A549 (cell line): Measurements from ENCODE around the gene PGC. TPM values are rescaled to one million over a fixed set of nuclear protein-coding genes. Genes with fewer than 3 reads are reported as not detected.

Source experiments
- ATAC-seq, 2 experiments: fragments of 200-7000 bp in 1 of 2; fragments of >200 bp in 1 of 2; cut with Nextera tagmentation in 1 of 2; cut with Tn5 transposase in 1 of 2; 3 replicates each; pipeline versions ENCODE4 v1.8.0 to v1.9.1; 2018 to 2020; ENCODE audit warnings: mild to moderate bottlenecking in 1 of 2, moderate library complexity in 1 of 2
- CTCF ChIA-PET: fragments of 300-600 bp; sonication (Branson Sonifier 250); formaldehyde crosslinking; extraction: SDS; loops from one replicate; lab custom pipeline; 2021; ENCODE audit warnings: antibody characterized with exemption, inconsistent platforms; lab: Yijun Ruan, JAX
- POLR2A ChIA-PET: fragments of 350-600 bp; formaldehyde crosslinking; extraction: SDS; loops from one replicate; lab custom pipeline; 2021; ENCODE audit warnings: antibody characterized with exemption, inconsistent platforms; lab: Yijun Ruan, JAX
- DNase-seq, 2 experiments: peaks; one replicate each; pipeline versions ENCODE4 v3.0.0 to v3.0.0-alpha.2; 2011 to 2016; ENCODE audit warnings: low read depth in 1 of 2, low spot score in 1 of 2
- FAIRE-seq: peaks from 2 replicates; lab custom pipeline; 2011; peaks lifted over from hg19 to GRCh38; lab: Jason Lieb, UNC
- H3K27ac ChIP-seq, 2 experiments: fragments of >200 bp; sonication (Bioruptor Twin); formaldehyde crosslinking; 3 replicates each; pipeline ENCODE4 v1.5.1; 2016 to 2017
- H3K4me1 ChIP-seq: fragments of >200 bp; sonication (Bioruptor Twin); formaldehyde crosslinking; 3 replicates; pipeline ENCODE4 v1.6.1; 2016
- H3K4me2 ChIP-seq: fragments of >200 bp; sonication (Bioruptor Twin); formaldehyde crosslinking; 3 replicates; pipeline ENCODE4 v1.6.1; 2016
- H3K4me3 ChIP-seq: fragments of >200 bp; sonication (Bioruptor Twin); formaldehyde crosslinking; 3 replicates; pipeline ENCODE4 v1.5.1; 2016
- H3K9me3 ChIP-seq: fragments of >200 bp; sonication (Bioruptor Twin); formaldehyde crosslinking; 3 replicates; pipeline ENCODE4 v1.6.1; 2016
- CEBPB ChIP-seq, 2 experiments: fragments of >200 bp in 1 of 2; sonication (Bioruptor Twin) in 1 of 2; formaldehyde crosslinking in 1 of 2; IDR thresholded peaks; 2 replicates each; pipeline ENCODE4 v1.6.1; 2012 to 2016
- CHD4 ChIP-seq: fragments of 200-600 bp; sonication (generic); IDR thresholded peaks from 2 replicates; pipeline ENCODE4 v1.6.1; 2016; ENCODE audit warnings: antibody characterized with exemption, mild to moderate bottlenecking, borderline replicate concordance
- ESRRA ChIP-seq: fragments of 150-350 bp; IDR thresholded peaks from 2 replicates; pipeline ENCODE4 v1.6.1; 2014; ENCODE audit warnings: mild to moderate bottlenecking, low read length, borderline replicate concordance
- FOSL2 ChIP-seq, 2 experiments: fragments of 450-650 bp in 1 of 2; fragments of >200 bp in 1 of 2; sonication (Bioruptor Twin) in 1 of 2; formaldehyde crosslinking; IDR thresholded peaks; 2 replicates each; pipeline versions ENCODE4 v1.5.0 to v1.6.1; 2016 to 2020; ENCODE audit warnings: mild to moderate bottlenecking in 1 of 2, moderate library complexity in 1 of 2
- FOXS1 ChIP-seq: fragments of 250-450 bp; sonication (Bioruptor Pico); IDR thresholded peaks from 2 replicates; pipeline ENCODE4 v1.5.0; 2020; ENCODE audit warnings: mild to moderate bottlenecking, moderate library complexity
- HEYL ChIP-seq: fragments of 250-450 bp; sonication (Bioruptor Pico); IDR thresholded peaks from 2 replicates; pipeline ENCODE4 v1.8.0; 2021; ENCODE audit warnings: mild to moderate bottlenecking, moderate library complexity
- HOXB5 ChIP-seq: fragments of 250-450 bp; sonication (Bioruptor Pico); IDR thresholded peaks from 2 replicates; pipeline ENCODE4 v1.5.0; 2020; ENCODE audit warnings: mild to moderate bottlenecking, moderate library complexity
- JUN ChIP-seq, 2 experiments: fragments of >200 bp; sonication (Bioruptor Twin); formaldehyde crosslinking; IDR thresholded peaks; 2 replicates in 1 of 2; 3 replicates in 1 of 2; pipeline ENCODE4 v1.6.1; 2016 to 2017
- JUNB ChIP-seq: fragments of >200 bp; sonication (Bioruptor Twin); formaldehyde crosslinking; IDR thresholded peaks from 2 replicates; pipeline ENCODE4 v1.6.1; 2016
- MAFK ChIP-seq: fragments of 450-650 bp; IDR thresholded peaks from 2 replicates; pipeline ENCODE4 v1.6.1; 2014; ENCODE audit not compliant: partially characterized antibody
- MAZ ChIP-seq: fragments of 150-350 bp; IDR thresholded peaks from 2 replicates; pipeline ENCODE4 v1.6.1; 2014; ENCODE audit warnings: antibody characterized with exemption, low read depth, low read length, borderline replicate concordance
- NR3C1 ChIP-seq: fragments of >200 bp; sonication (Bioruptor Twin); formaldehyde crosslinking; IDR thresholded peaks from 3 replicates; pipeline ENCODE4 v1.6.1; 2017
- POLR2A ChIP-seq: IDR thresholded peaks from 2 replicates; pipeline ENCODE4 v1.6.1; 2012; ENCODE audit warnings: mild to moderate bottlenecking, low read length
- RAD21 ChIP-seq, 2 experiments: fragments of >200 bp in 1 of 2; sonication (Bioruptor Twin) in 1 of 2; formaldehyde crosslinking in 1 of 2; IDR thresholded peaks in 1 of 2; conservative IDR thresholded peaks in 1 of 2; 2 replicates in 1 of 2; 3 replicates in 1 of 2; pipeline ENCODE4 v1.6.1; 2012 to 2018; ENCODE audit warnings: inconsistent platforms in 1 of 2
- RNF2 ChIP-seq: fragments of 200-600 bp; sonication (generic); IDR thresholded peaks from 2 replicates; pipeline ENCODE4 v1.6.1; 2016; ENCODE audit warnings: low read depth, mild to moderate bottlenecking, antibody characterized with exemption, moderate library complexity, borderline replicate concordance
- SMC3 ChIP-seq: fragments of >200 bp; sonication (Bioruptor Twin); formaldehyde crosslinking; IDR thresholded peaks from 3 replicates; pipeline ENCODE4 v1.6.1; 2018; ENCODE audit warnings: inconsistent platforms
- SREBF2 ChIP-seq: fragments of 450-650 bp; IDR thresholded peaks from 2 replicates; pipeline ENCODE4 v1.6.1; 2014; ENCODE audit warnings: mild to moderate bottlenecking, moderate library complexity
- ZFP36 ChIP-seq: fragments of 450-650 bp; IDR thresholded peaks from 2 replicates; pipeline ENCODE4 v1.6.1; 2014; ENCODE audit warnings: borderline replicate concordance; ENCODE audit not compliant: partially characterized antibody
- WGBS: methylation state at CpG from one replicate; pipeline ENCODE4 v1.1.6; 2017; ENCODE audit errors: missing lambda C conversion rate; 5-methylcytosine and 5-hydroxymethylcytosine counted together
- polyA plus RNA-seq, 4 experiments: library from polyadenylated mRNA; depleted of rRNA in 3 of 4; stranded (reverse); fragments of >200 nt; fragmentation: RNase III in 1 of 4; extraction: RNeasy Plus Mini Kit Qiagen cat#74134 plus additional on column Dnase treatment in 1 of 4; gene quantifications; 2 replicates in 3 of 4; 3 replicates in 1 of 4; pipeline ENCODE4 v1.2.3, GENCODE V29; 2011 to 2017
- TF ChIP-seq, protein P1 (sequence below): fragments of >200 bp; sonication (Bioruptor Twin); formaldehyde crosslinking; IDR thresholded peaks from 3 replicates; pipeline ENCODE4 v1.5.1; 2016
- TF ChIP-seq, protein P2 (sequence below): fragments of 250-450 bp; sonication (Bioruptor Pico); IDR thresholded peaks from 2 replicates; pipeline ENCODE4 v1.5.0; 2021; ENCODE audit warnings: mild to moderate bottlenecking, moderate library complexity, borderline replicate concordance
- TF ChIP-seq, protein P3 (sequence below): IDR thresholded peaks from 2 replicates; pipeline ENCODE4 v1.6.1; 2012; ENCODE audit warnings: low read depth, borderline replicate concordance
- TF ChIP-seq, protein P4 (sequence below): IDR thresholded peaks from 2 replicates; pipeline ENCODE4 v1.6.1; 2012
- TF ChIP-seq, protein P5 (sequence below): fragments of 450-650 bp; IDR thresholded peaks from 2 replicates; pipeline ENCODE4 v1.6.1; 2014; ENCODE audit warnings: antibody characterized with exemption

Gene PGC
- polyA plus RNA-seq, 2 of the 4 experiments (the other 2 are of a cell fraction), result not detected

DNA sequence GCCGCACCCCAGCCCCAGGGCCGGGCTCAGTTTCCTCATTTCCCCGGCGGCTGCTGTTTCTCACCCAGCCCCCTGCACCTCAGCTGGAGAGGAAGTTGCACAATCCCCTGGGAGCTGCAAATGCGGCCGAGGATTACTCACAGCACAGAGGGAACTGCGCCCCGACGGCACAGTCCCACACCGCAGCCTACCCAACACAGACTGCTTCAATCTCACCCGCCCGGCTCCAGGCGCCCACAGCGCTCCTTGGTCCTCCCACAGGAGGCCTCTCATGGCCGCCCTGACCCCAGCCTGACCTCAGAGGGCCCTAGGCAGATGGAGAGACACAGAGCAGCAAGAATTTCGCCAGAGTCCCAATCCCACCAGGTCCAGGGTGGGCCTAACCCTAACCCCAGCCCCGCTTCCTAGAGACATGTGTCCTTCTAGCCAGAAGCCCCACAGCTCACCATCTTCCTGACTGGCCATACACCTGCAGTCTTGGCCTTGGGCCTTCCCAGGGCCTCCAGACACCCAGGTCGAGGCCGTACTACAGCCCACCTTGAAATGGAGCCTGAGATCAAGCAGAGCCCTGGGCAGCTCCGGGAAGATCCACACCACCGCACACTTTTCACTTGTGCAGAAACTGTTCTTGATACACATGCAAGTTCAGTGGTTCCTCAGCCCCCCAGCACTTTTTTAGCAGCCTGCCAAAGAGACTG lies 23.5 kb downstream of the PGC start:
- DNase-seq (peak; percentile 63 to 83), FAIRE-seq (no peak), ATAC-seq (peak; percentile 97)
- Histone ChIP-seq H3K9me3 (no peaks in the 10 kb centered on the region), H3K4me2 (peak overlapping the region; percentile 81), H3K4me1 (peaks cover 29% of the 10 kb centered on the region), H3K27ac (peak overlapping the region; percentile 76 to 89), H3K4me3 (peak overlapping the region; percentile 20; the same call in 1 of the 3 replicates)
- ChIA-PET CTCF (interaction anchor here (1.3 to 5.2 kb wide), 5 partner anchors 10 to 64 kb away, joined by 3 to 31 read pairs (median 6); partner anchors contain the start of gene TOMM6), POLR2A (interaction anchor here (0.7 to 1.9 kb wide), 4 partner anchors 10 to 323 kb away, joined by 3 to 13 read pairs (median 8); no protein-coding TSS in a partner anchor)
- TF ChIP-seq POLR2A (peak; percentile 11; the same call in 1 of the 2 replicates), CEBPB (IDR thresholded peaks at IDR 0.05) (peak; percentile 90 to 97), HOXB5 (CRISPR knock-in tag) (no peak), FOSL2 (IDR thresholded peaks at IDR 0.05) (no peak), FOSL2 (CRISPR knock-in tag; IDR thresholded peaks at IDR 0.05) (peak; percentile 36), NR3C1 (no peak), JUN (IDR thresholded peaks at IDR 0.05) (peak in 1 of 2 experiments; percentile 64; a peak in 1 of 5 replicates), SMC3 (peak; percentile 22; the same call in 1 of the 3 replicates)
- TF ChIP-seq, protein P1, sequence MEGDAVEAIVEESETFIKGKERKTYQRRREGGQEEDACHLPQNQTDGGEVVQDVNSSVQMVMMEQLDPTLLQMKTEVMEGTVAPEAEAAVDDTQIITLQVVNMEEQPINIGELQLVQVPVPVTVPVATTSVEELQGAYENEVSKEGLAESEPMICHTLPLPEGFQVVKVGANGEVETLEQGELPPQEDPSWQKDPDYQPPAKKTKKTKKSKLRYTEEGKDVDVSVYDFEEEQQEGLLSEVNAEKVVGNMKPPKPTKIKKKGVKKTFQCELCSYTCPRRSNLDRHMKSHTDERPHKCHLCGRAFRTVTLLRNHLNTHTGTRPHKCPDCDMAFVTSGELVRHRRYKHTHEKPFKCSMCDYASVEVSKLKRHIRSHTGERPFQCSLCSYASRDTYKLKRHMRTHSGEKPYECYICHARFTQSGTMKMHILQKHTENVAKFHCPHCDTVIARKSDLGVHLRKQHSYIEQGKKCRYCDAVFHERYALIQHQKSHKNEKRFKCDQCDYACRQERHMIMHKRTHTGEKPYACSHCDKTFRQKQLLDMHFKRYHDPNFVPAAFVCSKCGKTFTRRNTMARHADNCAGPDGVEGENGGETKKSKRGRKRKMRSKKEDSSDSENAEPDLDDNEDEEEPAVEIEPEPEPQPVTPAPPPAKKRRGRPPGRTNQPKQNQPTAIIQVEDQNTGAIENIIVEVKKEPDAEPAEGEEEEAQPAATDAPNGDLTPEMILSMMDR, result no peak
- TF ChIP-seq, protein P2, sequence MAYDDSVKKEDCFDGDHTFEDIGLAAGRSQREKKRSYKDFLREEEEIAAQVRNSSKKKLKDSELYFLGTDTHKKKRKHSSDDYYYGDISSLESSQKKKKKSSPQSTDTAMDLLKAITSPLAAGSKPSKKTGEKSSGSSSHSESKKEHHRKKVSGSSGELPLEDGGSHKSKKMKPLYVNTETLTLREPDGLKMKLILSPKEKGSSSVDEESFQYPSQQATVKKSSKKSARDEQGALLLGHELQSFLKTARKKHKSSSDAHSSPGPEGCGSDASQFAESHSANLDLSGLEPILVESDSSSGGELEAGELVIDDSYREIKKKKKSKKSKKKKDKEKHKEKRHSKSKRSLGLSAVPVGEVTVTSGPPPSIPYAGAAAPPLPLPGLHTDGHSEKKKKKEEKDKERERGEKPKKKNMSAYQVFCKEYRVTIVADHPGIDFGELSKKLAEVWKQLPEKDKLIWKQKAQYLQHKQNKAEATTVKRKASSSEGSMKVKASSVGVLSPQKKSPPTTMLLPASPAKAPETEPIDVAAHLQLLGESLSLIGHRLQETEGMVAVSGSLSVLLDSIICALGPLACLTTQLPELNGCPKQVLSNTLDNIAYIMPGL (CRISPR knock-in tag), result no peak
- TF ChIP-seq, protein P3, sequence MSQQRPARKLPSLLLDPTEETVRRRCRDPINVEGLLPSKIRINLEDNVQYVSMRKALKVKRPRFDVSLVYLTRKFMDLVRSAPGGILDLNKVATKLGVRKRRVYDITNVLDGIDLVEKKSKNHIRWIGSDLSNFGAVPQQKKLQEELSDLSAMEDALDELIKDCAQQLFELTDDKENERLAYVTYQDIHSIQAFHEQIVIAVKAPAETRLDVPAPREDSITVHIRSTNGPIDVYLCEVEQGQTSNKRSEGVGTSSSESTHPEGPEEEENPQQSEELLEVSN, result 0 out of 2 replicates have a peak, but pooled peaks have one; percentile 25
- TF ChIP-seq, protein P4, sequence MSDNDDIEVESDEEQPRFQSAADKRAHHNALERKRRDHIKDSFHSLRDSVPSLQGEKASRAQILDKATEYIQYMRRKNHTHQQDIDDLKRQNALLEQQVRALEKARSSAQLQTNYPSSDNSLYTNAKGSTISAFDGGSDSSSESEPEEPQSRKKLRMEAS, result peak; percentile 52; the same call in 1 of the 2 replicates
- WGBS, result 82% methylated on average over 6 of the region's 21 CpGs

DNA sequence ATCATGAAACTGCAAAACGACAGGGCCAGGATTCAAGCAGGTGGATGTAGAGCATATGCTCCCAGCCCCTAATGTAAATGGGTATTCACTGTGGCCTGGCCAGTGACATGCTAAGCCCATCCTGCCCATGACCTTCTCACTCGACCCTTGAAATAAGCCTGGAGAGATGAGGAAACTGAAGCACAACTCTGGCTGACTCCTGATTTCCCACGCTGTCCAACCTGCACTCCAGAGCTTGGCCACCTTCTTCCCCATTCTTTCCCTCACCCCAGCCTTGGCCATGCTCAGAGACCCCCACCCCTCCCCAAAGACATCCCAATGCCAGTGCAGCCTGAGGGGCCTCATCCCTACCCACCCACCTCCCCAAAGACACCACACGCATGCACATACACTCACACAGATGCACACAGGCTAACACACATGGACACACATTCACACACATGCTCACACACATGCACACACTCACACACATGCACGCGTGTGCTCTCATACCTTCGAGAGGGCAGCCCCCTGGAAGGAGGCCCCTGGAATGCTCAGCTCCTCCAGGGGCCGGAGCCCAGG lies 24.1 kb downstream of the PGC start:
- ATAC-seq (no peak; a peak in 1 of 6 replicates), DNase-seq (no peak), FAIRE-seq (no peak)
- Histone ChIP-seq H3K4me1 (peaks cover 29% of the 10 kb centered on the region), H3K27ac (peak overlapping the region; percentile 76 to 89), H3K9me3 (no peaks in the 10 kb centered on the region), H3K4me3 (peak overlapping the region; percentile 20; the same call in 1 of the 3 replicates), H3K4me2 (peak overlapping the region; percentile 81)
- ChIA-PET POLR2A (interaction anchor here (0.7 to 1.9 kb wide), 4 partner anchors 10 to 324 kb away, joined by 3 to 13 read pairs (median 8); no protein-coding TSS in a partner anchor), CTCF (interaction anchor here (1.3 to 5.2 kb wide), 5 partner anchors 10 to 65 kb away, joined by 3 to 31 read pairs (median 6); partner anchors contain the start of gene TOMM6)
- TF ChIP-seq ZFP36 (no peak), RAD21 (conservative IDR thresholded peaks at IDR 0.05 in 1 of 2, IDR thresholded peaks at IDR 0.05 in 1 of 2) (no peak), MAFK (no peak), ESRRA (no peak), RNF2 (no peak), FOXS1 (CRISPR knock-in tag) (no peak), CHD4 (no peak), JUNB (no peak), MAZ (no peak), HOXB5 (CRISPR knock-in tag) (no peak), HEYL (CRISPR knock-in tag) (no peak), POLR2A (no peak), SREBF2 (no peak)
- TF ChIP-seq, protein P1, result no peak
- TF ChIP-seq, protein P3, result no peak
- TF ChIP-seq, protein P5, sequence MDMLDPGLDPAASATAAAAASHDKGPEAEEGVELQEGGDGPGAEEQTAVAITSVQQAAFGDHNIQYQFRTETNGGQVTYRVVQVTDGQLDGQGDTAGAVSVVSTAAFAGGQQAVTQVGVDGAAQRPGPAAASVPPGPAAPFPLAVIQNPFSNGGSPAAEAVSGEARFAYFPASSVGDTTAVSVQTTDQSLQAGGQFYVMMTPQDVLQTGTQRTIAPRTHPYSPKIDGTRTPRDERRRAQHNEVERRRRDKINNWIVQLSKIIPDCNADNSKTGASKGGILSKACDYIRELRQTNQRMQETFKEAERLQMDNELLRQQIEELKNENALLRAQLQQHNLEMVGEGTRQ, result no peak
- TF ChIP-seq, protein P4, result no peak
- 60% methylated on average over 7 of the region's 8 CpGs for WGBS
